ENCODE results near the gene CD200R1L. TPM values are rescaled to one million over a fixed set of nuclear protein-coding genes. Genes with fewer than 3 reads are reported as not detected.

CD200R1L gene
- total and polyA plus RNA-seq, 2 experiments from 2014 or later, result not detected

DNA sequence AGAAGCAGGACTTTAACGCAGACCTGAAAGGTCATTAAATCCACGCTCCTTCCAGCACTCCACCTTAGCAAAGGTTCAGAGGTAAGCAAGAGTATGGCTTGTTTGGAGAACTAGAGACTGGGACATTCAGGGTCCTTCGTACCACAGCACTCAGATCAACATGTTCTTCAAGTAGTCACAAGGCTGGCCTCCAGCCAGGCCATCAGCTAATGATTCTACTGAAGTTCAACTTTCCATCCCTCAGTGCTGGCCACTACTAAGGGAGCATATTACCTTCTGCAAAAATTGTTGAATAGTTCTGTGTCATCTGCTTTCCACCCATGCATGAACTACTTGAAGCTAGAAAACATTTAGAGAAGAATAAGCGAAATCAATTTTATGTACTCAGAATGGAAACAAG, 17.6 kb downstream of the CD200R1L start (continued):
- TF ChIP-seq NANOG (IDR thresholded peaks at IDR 0.05; ENCODE audit: borderline replicate concordance) (no peak), ZNF114 (CRISPR knock-in tag; IDR thresholded peaks at IDR 0.05) (no peak), STAT1 (IDR thresholded peaks at IDR 0.05; ENCODE audit: unreplicated experiment) (no peak)
- TF ChIP-seq, protein P1, sequence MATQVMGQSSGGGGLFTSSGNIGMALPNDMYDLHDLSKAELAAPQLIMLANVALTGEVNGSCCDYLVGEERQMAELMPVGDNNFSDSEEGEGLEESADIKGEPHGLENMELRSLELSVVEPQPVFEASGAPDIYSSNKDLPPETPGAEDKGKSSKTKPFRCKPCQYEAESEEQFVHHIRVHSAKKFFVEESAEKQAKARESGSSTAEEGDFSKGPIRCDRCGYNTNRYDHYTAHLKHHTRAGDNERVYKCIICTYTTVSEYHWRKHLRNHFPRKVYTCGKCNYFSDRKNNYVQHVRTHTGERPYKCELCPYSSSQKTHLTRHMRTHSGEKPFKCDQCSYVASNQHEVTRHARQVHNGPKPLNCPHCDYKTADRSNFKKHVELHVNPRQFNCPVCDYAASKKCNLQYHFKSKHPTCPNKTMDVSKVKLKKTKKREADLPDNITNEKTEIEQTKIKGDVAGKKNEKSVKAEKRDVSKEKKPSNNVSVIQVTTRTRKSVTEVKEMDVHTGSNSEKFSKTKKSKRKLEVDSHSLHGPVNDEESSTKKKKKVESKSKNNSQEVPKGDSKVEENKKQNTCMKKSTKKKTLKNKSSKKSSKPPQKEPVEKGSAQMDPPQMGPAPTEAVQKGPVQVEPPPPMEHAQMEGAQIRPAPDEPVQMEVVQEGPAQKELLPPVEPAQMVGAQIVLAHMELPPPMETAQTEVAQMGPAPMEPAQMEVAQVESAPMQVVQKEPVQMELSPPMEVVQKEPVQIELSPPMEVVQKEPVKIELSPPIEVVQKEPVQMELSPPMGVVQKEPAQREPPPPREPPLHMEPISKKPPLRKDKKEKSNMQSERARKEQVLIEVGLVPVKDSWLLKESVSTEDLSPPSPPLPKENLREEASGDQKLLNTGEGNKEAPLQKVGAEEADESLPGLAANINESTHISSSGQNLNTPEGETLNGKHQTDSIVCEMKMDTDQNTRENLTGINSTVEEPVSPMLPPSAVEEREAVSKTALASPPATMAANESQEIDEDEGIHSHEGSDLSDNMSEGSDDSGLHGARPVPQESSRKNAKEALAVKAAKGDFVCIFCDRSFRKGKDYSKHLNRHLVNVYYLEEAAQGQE (IDR thresholded peaks at IDR 0.05; ENCODE audit: unreplicated experiment), result no peak
- TF ChIP-seq, protein P2, sequence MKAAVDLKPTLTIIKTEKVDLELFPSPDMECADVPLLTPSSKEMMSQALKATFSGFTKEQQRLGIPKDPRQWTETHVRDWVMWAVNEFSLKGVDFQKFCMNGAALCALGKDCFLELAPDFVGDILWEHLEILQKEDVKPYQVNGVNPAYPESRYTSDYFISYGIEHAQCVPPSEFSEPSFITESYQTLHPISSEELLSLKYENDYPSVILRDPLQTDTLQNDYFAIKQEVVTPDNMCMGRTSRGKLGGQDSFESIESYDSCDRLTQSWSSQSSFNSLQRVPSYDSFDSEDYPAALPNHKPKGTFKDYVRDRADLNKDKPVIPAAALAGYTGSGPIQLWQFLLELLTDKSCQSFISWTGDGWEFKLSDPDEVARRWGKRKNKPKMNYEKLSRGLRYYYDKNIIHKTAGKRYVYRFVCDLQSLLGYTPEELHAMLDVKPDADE (IDR thresholded peaks at IDR 0.05), result no peak

DNA sequence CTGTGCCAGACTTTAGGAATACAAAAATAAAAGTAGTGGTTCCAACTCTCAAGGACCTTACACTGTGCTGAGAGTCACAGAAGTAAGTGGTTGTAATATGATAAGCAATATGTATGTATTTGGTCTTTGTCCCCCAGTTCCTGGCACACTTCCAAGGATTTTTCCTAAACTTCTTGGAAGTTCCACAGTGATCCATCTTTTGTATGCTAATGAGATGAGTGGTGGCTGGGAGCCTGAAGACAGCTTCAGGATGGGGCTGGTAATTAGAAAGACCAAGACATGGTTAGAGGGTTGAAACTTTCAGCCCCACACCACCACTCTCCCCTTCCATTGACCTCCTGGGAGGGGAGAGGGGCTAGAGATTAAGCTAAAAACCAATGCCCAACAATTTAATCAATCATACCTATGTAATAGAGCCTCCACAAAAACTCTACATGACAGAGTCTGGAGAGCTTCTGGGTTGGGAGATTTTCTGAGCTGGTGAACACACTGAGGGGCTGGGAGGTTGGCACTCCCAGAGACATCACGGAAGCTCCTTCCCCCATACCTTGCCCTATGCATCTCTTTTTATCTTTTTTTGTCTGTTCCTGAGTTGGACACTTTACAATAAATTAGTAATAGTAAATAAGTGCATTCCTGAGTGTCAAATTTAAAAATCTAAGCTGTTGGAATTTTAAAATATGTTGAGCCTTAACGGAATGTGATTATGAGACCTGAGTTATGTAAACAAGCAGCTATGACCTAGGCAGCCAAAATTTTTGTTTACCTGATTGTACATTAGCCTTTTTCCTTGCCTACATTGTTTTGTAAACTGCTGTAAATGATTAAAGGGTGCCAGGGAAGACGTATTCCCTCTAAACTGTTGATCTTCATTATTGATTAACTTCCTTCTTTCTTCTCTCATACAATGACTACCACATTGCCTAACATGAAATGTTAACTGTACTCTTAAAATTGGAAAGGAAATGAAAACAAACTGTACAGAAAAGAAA, 24.3 kb downstream of the CD200R1L start:
- H3F3A ChIP-seq (replicated peaks; ENCODE audit: low read depth), result no peaks in the 10 kb centered on the region
- Mint-ChIP-seq H3K27me3 (ENCODE audit: insufficient read depth, low read depth, poor library complexity) (no peaks in the 10 kb centered on the region), H3K27ac (no peak overlapping the region), H3K4me1 (no peaks in the 10 kb centered on the region), H3K4me3 (no peak overlapping the region), H3K36me3 (ENCODE audit: low read depth) (no peaks in the 10 kb centered on the region), H3K9me3 (peaks cover 4% of the 10 kb centered on the region; the same call in 1 of the 3 replicates)
- no peaks in the 10 kb centered on the region for H3K27me3 ChIP-seq (ENCODE audit: insufficient read depth)
- H3K4me1 ChIP-seq (ENCODE audit: insufficient read depth), result no peaks in the 10 kb centered on the region; the same call in 1 of the 2 replicates
- H3K36me3 ChIP-seq (ENCODE audit: insufficient read depth), result no peaks in the 10 kb centered on the region
- H2AFZ ChIP-seq, result no peak overlapping the region
- H3K9me2 ChIP-seq (ENCODE audit: insufficient read depth), result no peaks in the 10 kb centered on the region
- H3K4me2 ChIP-seq, result no peak overlapping the region
- H4K20me1 ChIP-seq (replicated peaks; ENCODE audit: insufficient read depth), result no peaks in the 10 kb centered on the region
- TF ChIP-seq ZNF114 (CRISPR knock-in tag; IDR thresholded peaks at IDR 0.05), result no peak
- TF ChIP-seq EZH2 (IDR thresholded peaks at IDR 0.05; ENCODE audit: low read depth, unreplicated experiment), result no peak
- TF ChIP-seq NANOG (IDR thresholded peaks at IDR 0.05; ENCODE audit: borderline replicate concordance), result no peak
- no peak for TF ChIP-seq POLR2AphosphoS5 (IDR thresholded peaks at IDR 0.05; ENCODE audit: low read depth)
- TF ChIP-seq, protein P3, sequence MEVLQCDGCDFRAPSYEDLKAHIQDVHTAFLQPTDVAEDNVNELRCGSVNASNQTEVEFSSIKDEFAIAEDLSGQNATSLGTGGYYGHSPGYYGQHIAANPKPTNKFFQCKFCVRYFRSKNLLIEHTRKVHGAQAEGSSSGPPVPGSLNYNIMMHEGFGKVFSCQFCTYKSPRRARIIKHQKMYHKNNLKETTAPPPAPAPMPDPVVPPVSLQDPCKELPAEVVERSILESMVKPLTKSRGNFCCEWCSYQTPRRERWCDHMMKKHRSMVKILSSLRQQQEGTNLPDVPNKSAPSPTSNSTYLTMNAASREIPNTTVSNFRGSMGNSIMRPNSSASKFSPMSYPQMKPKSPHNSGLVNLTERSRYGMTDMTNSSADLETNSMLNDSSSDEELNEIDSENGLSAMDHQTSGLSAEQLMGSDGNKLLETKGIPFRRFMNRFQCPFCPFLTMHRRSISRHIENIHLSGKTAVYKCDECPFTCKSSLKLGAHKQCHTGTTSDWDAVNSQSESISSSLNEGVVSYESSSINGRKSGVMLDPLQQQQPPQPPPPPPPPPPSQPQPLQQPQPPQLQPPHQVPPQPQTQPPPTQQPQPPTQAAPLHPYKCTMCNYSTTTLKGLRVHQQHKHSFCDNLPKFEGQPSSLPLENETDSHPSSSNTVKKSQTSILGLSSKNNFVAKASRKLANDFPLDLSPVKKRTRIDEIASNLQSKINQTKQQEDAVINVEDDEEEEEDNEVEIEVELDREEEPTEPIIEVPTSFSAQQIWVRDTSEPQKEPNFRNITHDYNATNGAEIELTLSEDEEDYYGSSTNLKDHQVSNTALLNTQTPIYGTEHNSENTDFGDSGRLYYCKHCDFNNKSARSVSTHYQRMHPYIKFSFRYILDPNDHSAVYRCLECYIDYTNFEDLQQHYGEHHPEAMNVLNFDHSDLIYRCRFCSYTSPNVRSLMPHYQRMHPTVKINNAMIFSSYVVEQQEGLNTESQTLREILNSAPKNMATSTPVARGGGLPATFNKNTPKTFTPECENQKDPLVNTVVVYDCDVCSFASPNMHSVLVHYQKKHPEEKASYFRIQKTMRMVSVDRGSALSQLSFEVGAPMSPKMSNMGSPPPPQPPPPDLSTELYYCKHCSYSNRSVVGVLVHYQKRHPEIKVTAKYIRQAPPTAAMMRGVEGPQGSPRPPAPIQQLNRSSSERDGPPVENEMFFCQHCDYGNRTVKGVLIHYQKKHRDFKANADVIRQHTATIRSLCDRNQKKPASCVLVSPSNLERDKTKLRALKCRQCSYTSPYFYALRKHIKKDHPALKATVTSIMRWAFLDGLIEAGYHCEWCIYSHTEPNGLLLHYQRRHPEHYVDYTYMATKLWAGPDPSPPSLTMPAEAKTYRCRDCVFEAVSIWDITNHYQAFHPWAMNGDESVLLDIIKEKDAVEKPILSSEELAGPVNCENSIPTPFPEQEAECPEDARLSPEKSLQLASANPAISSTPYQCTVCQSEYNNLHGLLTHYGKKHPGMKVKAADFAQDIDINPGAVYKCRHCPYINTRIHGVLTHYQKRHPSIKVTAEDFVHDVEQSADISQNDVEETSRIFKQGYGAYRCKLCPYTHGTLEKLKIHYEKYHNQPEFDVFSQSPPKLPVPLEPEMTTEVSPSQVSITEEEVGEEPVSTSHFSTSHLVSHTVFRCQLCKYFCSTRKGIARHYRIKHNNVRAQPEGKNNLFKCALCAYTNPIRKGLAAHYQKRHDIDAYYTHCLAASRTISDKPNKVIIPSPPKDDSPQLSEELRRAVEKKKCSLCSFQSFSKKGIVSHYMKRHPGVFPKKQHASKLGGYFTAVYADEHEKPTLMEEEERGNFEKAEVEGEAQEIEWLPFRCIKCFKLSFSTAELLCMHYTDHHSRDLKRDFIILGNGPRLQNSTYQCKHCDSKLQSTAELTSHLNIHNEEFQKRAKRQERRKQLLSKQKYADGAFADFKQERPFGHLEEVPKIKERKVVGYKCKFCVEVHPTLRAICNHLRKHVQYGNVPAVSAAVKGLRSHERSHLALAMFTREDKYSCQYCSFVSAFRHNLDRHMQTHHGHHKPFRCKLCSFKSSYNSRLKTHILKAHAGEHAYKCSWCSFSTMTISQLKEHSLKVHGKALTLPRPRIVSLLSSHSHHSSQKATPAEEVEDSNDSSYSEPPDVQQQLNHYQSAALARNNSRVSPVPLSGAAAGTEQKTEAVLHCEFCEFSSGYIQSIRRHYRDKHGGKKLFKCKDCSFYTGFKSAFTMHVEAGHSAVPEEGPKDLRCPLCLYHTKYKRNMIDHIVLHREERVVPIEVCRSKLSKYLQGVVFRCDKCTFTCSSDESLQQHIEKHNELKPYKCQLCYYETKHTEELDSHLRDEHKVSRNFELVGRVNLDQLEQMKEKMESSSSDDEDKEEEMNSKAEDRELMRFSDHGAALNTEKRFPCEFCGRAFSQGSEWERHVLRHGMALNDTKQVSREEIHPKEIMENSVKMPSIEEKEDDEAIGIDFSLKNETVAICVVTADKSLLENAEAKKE (CRISPR knock-in tag; IDR thresholded peaks at IDR 0.05), result no peak
- no peak for TF ChIP-seq STAT1 (IDR thresholded peaks at IDR 0.05; ENCODE audit: unreplicated experiment)
- TF ChIP-seq, protein P4, sequence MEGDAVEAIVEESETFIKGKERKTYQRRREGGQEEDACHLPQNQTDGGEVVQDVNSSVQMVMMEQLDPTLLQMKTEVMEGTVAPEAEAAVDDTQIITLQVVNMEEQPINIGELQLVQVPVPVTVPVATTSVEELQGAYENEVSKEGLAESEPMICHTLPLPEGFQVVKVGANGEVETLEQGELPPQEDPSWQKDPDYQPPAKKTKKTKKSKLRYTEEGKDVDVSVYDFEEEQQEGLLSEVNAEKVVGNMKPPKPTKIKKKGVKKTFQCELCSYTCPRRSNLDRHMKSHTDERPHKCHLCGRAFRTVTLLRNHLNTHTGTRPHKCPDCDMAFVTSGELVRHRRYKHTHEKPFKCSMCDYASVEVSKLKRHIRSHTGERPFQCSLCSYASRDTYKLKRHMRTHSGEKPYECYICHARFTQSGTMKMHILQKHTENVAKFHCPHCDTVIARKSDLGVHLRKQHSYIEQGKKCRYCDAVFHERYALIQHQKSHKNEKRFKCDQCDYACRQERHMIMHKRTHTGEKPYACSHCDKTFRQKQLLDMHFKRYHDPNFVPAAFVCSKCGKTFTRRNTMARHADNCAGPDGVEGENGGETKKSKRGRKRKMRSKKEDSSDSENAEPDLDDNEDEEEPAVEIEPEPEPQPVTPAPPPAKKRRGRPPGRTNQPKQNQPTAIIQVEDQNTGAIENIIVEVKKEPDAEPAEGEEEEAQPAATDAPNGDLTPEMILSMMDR (conservative IDR thresholded peaks at IDR 0.05; ENCODE audit: low read depth in 2 of 2), result no peak
- no peak for TF ChIP-seq JUNB (IDR thresholded peaks at IDR 0.05; ENCODE audit: unreplicated experiment)
- no peak for TF ChIP-seq CREB1 (CRISPR knock-in tag; IDR thresholded peaks at IDR 0.05; ENCODE audit: low read depth)
- H3K4me3 ChIP-seq, result no peak overlapping the region
- DNase-seq (ENCODE audit: low spot score) (no peak), ATAC-seq (no peak)
- H3K27ac ChIP-seq (ENCODE audit: low read depth), result no peak overlapping the region
- H3K79me2 ChIP-seq (replicated peaks; ENCODE audit: insufficient read depth), result no peaks in the 10 kb centered on the region
